Endothelial cell of hepatic sinusoid (primary cell): ENCODE results near the gene EPSTI1.
"Not testable (repeated sequence)": the region's sequence is repeated elsewhere in the genome, so short reads cannot be mapped to it uniquely, and the experiment has no call there.

Experiments
- in situ Hi-C: cut with HindIII; loops from 2 replicates; pipeline ENCODE4 v1.10.0; 2017; ENCODE audit warnings: low sequenced_read_pairs

Gene EPSTI1

DNA sequence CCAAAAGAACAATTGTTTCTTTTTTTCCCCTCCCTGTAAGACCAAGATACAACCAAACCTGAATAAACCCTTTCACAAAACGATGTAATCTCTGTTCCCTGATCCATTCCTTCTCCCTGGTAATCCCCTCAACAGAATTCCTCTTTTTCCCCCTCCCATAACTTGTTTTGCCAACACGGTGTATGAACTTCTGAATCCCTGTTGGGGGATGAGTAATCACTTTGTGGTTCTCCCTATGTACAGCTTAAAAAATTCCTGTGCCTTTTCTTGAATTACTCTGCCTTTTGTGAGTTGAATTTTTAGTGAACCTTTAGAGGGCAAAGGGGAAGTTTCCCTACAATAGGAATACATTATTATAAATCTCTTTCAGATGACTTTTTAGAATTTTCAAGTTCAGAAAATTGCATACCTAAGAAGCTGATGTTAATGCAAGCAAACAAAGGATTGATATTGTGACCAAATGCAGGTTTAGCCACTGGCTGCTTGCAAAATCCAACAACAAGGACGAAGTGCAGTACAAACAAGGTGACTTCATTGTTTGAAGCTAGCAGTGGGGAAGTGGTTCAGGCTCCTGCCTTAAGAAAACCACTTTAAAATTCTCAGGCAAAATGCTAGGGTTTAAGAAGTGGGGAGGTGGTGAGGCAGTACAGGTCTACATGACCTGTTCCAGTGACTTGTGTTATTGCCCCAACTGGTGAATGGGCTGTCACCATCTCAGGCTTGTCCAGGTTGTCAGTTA is 15.0 kb upstream of the EPSTI1 start:
- in situ Hi-C loops: no loop called here

DNA sequence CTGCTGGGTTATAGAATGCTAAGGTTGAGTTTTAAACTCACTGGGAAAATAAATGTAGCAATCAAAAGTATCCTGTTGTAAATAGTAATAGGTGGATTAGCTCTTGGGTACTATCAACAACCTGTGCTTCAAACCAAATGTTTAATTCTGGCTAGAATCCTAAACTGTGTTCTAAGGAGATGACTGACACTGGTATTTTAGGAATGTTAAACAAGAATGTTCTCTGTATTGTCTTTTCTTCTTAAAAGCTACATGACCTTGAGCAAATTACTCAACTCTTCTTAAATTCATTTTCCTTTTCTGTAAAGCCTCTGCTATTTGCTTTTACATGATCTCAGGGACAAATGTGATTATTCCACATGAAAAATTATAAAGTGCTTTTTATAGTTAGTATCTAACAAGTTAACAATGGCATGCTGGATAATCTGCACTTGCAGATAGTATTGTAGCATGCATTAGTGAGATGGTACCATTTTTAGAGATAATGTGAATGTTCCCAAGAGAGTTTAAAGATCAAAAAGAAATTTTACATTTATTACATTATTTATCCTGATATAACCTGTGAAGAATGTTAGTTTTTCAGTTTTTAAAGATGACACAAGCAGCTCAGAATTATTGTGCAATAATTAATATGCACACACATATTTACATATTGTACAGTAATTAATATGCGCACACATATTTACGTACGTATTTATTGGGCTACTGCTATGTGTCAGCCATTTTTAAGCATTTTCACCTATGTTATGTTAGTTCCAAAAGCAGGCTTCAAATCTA is 13.6 kb upstream of the EPSTI1 start:
- in situ Hi-C loops: no loop called here

DNA sequence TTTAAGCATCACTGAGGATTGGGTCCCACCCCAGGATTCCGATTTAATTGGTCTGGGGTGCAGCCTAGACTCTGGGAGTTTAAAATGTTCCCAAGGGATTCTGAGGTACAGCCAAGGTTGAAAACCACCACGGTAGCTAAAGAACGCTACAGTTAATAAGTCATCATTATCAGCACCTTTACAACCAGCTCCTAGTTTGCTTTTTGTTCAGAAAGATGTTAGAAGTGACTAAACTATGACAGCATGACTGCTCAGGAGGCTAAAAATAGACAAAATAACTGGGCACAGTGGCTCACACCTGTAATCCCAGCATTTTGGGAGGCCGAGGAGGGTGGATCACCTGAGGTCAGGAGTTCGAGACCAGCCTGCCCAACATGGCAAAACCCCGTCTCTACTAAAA is 11.7 kb upstream of the EPSTI1 start:
- in situ Hi-C loops: no loop called here

DNA sequence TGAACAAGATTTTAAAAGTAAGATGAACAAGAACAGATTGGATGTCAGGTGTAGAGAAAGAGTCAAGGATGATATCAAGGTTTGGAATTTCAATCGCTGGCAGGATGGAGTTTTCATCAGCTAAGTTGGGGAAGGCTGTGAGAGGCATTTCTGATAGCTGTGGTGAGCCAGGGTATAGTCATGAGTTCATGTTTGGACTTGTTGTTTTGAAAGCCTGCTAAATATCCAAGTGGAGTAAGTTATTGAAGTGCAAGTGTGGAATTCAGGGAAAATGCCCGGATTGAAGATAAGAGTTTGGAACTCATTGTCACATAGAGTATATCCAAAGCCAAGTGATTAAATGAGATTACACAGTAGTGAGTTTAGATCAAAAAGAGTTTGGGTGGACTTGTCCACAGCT is 11.0 kb upstream of the EPSTI1 start:
- in situ Hi-C loops: no loop called here

DNA sequence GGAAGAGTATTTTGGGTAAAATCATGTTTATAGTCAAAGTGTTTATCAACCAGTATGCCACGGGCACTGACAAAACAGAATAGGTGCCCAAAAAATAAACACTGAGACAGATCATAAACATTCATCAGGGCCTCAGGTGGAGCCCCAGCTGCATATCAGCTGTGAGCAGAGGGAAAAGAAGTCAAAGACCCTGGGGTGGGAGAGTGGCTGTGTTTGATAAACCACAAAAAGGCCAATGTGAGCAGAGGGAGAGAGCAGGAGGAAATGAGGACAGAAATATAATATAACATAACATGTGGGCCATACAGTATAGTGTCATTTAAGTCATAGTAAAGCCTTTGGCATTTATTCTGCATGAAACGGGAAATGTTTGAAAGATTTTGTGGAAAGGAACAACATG is 10.0 kb upstream of the EPSTI1 start:
- in situ Hi-C loops: no loop called here

GRCh38 chr13:43000676-43001075 is 8.6 kb upstream of the EPSTI1 start:
- in situ Hi-C loops: no loop called here

DNA sequence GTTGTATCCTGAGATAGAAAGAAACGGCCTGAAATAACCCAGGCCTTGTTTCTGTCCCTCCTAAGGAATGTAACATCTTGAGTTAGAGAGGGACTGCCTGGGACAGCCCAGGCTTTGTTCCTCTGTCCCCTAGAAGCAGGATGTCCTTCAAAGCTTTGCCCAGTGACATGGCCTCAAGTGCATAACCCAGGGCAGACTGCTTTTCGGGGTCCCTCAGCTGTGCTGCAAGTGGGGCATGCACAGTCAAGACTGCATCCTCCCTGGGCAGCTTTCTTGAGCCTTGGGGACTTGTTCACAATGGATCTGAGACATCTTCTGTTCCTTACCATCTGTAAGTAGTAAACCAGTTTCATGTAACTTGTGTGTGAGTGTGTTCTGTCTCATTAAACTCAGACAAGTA is 7.5 kb upstream of the EPSTI1 start:
- in situ Hi-C loops: no loop called here

DNA sequence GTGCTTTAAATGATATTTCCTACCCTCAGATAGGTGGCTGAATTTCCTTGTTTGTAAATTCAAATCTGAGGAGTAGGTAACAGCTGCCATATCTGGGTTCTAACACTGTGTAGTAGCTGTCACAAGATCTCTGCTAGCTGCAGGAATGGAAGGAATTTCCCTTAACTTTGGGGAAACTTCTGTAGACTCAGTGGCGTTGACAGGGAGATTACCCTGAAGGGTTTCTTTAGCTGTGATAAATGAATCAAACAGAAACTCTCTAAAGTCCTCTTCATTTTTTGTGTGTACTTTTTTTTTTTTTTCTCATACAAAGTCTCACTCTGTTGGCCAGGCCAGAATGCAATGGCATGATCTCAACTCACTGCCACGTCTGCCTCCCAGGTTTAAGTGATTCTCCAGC is 5.3 kb upstream of the EPSTI1 start:
- in situ Hi-C loops: no loop called here

GRCh38 chr13:42996584-42996983 is 4.5 kb upstream of the EPSTI1 start:
- in situ Hi-C loops: no loop called here

GRCh38 chr13:42994878-42995277 is 2.8 kb upstream of the EPSTI1 start:
- in situ Hi-C loops: no loop called here

DNA sequence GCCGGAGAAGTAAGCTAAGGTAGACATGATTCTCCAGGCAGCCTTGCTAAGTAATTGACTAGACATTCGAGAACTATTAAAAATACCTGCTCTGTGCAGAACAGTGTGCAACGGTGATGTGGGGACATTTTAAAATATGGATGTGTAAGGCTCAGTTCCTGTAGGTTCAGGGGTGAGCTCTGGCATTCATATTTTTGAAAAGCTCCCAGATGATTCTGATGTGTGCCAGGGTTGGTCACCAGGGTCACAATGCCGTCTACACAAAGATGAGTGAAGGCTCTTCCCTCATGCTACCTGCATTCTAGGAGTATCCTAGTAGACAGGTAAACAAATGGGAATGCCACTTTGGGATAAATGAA is 702 bp upstream of the EPSTI1 start:
- in situ Hi-C loops: no loop called here

DNA sequence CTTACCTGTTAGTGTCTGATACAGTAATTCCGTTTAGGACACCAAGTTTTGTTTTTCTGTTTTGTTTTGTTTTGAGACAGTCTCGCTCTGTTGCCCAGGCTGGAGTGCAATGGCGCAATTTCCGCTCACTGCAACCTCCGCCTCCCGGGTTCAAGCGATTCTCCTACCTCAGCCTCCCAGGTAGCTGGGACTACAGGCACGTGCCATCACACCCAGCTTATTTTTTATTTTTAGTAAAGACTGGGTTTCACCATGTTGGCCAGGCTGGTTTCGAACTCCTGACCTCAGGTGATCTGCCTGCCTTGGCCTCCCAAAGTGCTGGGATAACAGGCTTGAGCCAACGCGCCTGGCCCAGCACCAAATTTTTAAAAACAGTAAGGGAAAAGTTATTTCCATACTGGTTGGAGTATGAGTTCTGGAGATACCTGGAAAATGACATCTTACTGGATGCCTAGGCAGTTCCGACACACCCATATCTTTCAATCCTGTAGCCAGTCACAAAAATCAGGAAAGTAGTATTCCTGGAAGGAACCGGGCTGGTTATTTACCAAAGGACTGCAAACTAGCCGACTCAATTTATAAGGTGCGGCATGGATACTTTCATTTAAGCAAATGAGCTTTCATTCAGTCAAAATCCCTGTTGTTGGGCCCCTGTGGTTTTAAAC is 676 bp downstream of the EPSTI1 start:
- in situ Hi-C loops: not testable (repeated sequence)

GRCh38 chr13:42990291-42991232 is 1.5 kb downstream of the EPSTI1 start:
- in situ Hi-C loops: no loop called here

DNA sequence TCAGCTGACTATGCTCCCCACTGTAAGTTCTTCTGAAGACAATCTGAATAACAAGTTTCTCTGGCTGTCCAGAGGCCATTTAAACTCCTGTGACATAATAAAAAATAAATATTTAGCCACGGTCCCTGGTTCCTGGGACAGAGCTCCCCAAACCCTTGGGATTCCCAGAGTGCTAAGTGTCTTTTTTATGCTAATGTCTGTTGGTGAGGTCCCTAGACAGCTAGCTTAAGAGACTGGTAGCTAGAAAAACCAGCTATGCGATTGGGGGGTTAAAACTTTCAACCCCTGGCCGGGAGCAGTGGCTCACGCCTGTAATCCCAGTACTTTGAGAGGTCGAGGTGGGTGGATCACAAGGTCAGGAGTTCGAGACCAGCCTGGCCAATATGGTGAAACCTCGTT is 5.9 kb downstream of the EPSTI1 start:
- in situ Hi-C loops: loop anchor here (5.0 to 10.0 kb wide), 2 partner anchors 51 to 71 kb away; no protein-coding TSS in a partner anchor

- in situ Hi-C loops: loop anchor here (5.0 to 10.0 kb wide), 2 partner anchors 52 to 71 kb away; no protein-coding TSS in a partner anchor
Measured at GRCh38 chr13:42985312-42986175, 6.5 kb downstream of the EPSTI1 start.

- in situ Hi-C loops: loop anchor here (5.0 to 10.0 kb wide), 2 partner anchors 53 to 70 kb away; no protein-coding TSS in a partner anchor
Measured at GRCh38 chr13:42984691-42985090, 7.3 kb downstream of the EPSTI1 start.

DNA sequence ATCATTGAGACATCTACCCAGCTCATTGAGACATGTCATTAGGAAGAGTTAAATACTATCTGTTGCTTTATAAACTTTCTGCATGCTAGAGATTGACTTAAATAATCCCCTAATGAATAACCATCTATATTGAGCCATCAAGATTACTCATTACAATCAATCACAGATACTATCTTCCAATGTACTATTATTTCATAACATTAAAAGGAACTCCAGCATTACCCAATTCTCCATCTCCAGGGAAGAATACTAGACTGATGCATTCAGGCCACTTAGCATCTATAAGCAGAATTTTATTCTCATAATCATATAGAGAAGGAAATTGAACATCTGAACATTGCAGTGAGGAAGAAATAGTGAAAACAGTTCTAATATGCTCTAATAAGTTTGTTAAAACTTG is 8.0 kb downstream of the EPSTI1 start:
- in situ Hi-C loops: loop anchor here (10.0 kb wide), 1 partner anchor 69 kb away; no protein-coding TSS in a partner anchor

DNA sequence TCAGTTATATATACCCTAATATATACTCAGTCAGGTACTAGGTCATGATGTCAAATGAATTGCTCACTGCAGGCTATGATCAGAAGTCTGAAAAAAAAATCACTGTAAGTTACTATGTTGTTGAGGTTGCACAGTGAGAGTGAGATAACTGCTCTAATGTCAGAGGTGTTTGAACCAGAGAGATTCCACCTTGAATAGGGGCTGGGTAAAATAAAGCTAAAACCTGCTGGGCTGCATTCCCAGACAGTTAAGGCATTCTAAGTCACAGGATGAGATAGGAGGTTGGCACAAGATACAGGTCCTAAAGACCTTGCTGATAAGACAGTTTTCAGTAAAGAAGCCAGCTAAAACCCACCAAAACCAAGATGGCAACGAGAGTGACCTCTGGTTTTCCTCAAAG is 10.2 kb downstream of the EPSTI1 start:
- in situ Hi-C loops: loop anchor here (10.0 kb wide), 1 partner anchor 67 kb away; no protein-coding TSS in a partner anchor

DNA sequence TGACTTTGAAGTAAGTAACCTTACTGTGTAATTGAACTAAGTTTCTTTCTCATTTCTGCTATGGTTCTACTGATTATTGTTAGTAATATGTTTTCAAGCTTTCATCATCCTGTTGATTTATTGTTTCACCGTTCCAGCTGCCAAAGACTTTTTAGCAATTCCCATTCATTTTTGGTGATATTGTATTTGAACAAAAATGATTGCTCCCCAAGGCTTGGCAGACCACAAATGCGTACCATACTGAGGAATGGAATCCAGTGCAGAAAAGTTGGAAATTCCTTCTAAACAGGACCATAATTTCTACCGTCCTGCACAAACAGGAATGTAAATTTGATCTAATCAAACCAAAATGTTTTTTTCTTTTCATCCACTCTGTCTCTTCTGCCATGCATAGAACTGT is 10.7 kb downstream of the EPSTI1 start:
- in situ Hi-C loops: loop anchor here (10.0 kb wide), 1 partner anchor 67 kb away; no protein-coding TSS in a partner anchor
